ES-I3 (cell line): ENCODE data around the gene WDR33.

Experiments used
- H3K36me3 ChIP-seq: 2 replicates; pipeline ENCODE4 v1.6.1; 2013; ENCODE audit warnings: mild to moderate bottlenecking, low read length, control low read depth, moderate library complexity; ENCODE audit not compliant: insufficient read depth
- H3K4me1 ChIP-seq: 2 replicates; pipeline ENCODE4 v1.6.1; 2013; ENCODE audit warnings: mild to moderate bottlenecking, control low read depth, low read length; ENCODE audit not compliant: insufficient read depth
- H3K9ac ChIP-seq: 2 replicates; pipeline ENCODE4 v1.6.1; 2013; ENCODE audit warnings: low read depth, mild to moderate bottlenecking, low read length, moderate library complexity
- H3K9me3 ChIP-seq: 2 replicates; pipeline ENCODE4 v1.6.1; 2013; ENCODE audit warnings: mild to moderate bottlenecking, low read length, moderate library complexity; ENCODE audit not compliant: control insufficient read depth, insufficient read depth

WDR33 gene

GRCh38 chr2:127675331-127676261, 135.4 kb downstream of the WDR33 start, which contains the start of gene LIMS2:
LIMS2 (minus strand) TSS chr2:127675530; CDS start chr2:127675024, 506 bp downstream.
- Histone ChIP-seq H3K9ac (peak within 1 kb of the TSS; percentile 67), H3K9me3 (no peaks in the 10 kb centered on the region; the same call in 1 of the 2 replicates), H3K4me1 (no peaks in the 10 kb centered on the region)

GRCh38 chr2:127674241-127675209, 136.4 kb downstream of the WDR33 start:
- Histone ChIP-seq H3K9ac (peak overlapping the region; percentile 48), H3K4me1 (no peaks in the 10 kb centered on the region), H3K9me3 (no peaks in the 10 kb centered on the region; the same call in 1 of the 2 replicates), H3K36me3 (no peaks in the 10 kb centered on the region)

More at GRCh38 chr2:127675331-127676261, 135.4 kb downstream of the WDR33 start, which contains the start of gene LIMS2:
- H3K36me3 ChIP-seq = no peaks in the 10 kb centered on the region

- Histone ChIP-seq H3K36me3 (no peaks in the 10 kb centered on the region), H3K9me3 (no peaks in the 10 kb centered on the region; the same call in 1 of the 2 replicates), H3K4me1 (no peaks in the 10 kb centered on the region), H3K9ac (no peak overlapping the region)
Measured at GRCh38 chr2:127673291-127674069, 137.5 kb downstream of the WDR33 start.

GRCh38 chr2:127672341-127673224, 138.4 kb downstream of the WDR33 start:
- Histone ChIP-seq H3K36me3 (no peaks in the 10 kb centered on the region), H3K9me3 (no peaks in the 10 kb centered on the region; the same call in 1 of the 2 replicates), H3K4me1 (no peaks in the 10 kb centered on the region)

GRCh38 chr2:127671557-127672302, 139.2 kb downstream of the WDR33 start:
- Histone ChIP-seq H3K4me1 (no peaks in the 10 kb centered on the region), H3K9me3 (no peaks in the 10 kb centered on the region), H3K36me3 (no peaks in the 10 kb centered on the region), H3K9ac (no peak overlapping the region)

More at GRCh38 chr2:127672341-127673224, 138.4 kb downstream of the WDR33 start:
- H3K9ac ChIP-seq = no peak overlapping the region

- H3K4me1 ChIP-seq = no peaks in the 10 kb centered on the region
- no peaks in the 10 kb centered on the region for H3K36me3 ChIP-seq
- no peaks in the 10 kb centered on the region for H3K9me3 ChIP-seq
- H3K9ac ChIP-seq = no peak overlapping the region
Measured at GRCh38 chr2:127670957-127671290, 140.0 kb downstream of the WDR33 start.

GRCh38 chr2:127670055-127670956, 140.7 kb downstream of the WDR33 start:
- Histone ChIP-seq H3K9ac (no peak overlapping the region), H3K4me1 (no peaks in the 10 kb centered on the region), H3K36me3 (no peaks in the 10 kb centered on the region), H3K9me3 (no peaks in the 10 kb centered on the region)

GRCh38 chr2:127669056-127669455, 141.9 kb downstream of the WDR33 start:
- Histone ChIP-seq H3K9me3 (no peaks in the 10 kb centered on the region), H3K36me3 (no peaks in the 10 kb centered on the region), H3K4me1 (no peaks in the 10 kb centered on the region), H3K9ac (no peak overlapping the region)

- no peak overlapping the region for H3K9ac ChIP-seq
- H3K4me1 ChIP-seq = peaks cover 7% of the 10 kb centered on the region; the same call in 1 of the 2 replicates
- H3K9me3 ChIP-seq = no peaks in the 10 kb centered on the region
- no peaks in the 10 kb centered on the region for H3K36me3 ChIP-seq
Measured at GRCh38 chr2:127665267-127665893, 145.6 kb downstream of the WDR33 start.

- no peaks in the 10 kb centered on the region for H3K36me3 ChIP-seq
- no peaks in the 10 kb centered on the region for H3K9me3 ChIP-seq
- H3K4me1 ChIP-seq = peaks cover 7% of the 10 kb centered on the region; the same call in 1 of the 2 replicates
- no peak overlapping the region for H3K9ac ChIP-seq
Measured at GRCh38 chr2:127664895-127665225, 146.1 kb downstream of the WDR33 start.

- no peaks in the 10 kb centered on the region for H3K9me3 ChIP-seq
- H3K9ac ChIP-seq = peak overlapping the region; percentile 61; the same call in 1 of the 2 replicates
- H3K4me1 ChIP-seq = peaks cover 7% of the 10 kb centered on the region; the same call in 1 of the 2 replicates
- no peaks in the 10 kb centered on the region for H3K36me3 ChIP-seq
Measured at GRCh38 chr2:127664065-127664894, 146.7 kb downstream of the WDR33 start.
